MM.1S (cell line): Measurements from ENCODE around the gene MTARC2.

Experiments used
- DNase-seq: peaks from one replicate; pipeline ENCODE4 v3.0.0-alpha.2; 2015
- H2AFZ ChIP-seq: fragments of 300-600 bp; sonication (generic); 2 replicates; pipeline ENCODE4 v1.6.0; 2016; ENCODE audit warnings: antibody characterized with exemption, low read length
- H3F3A ChIP-seq: fragments of 300-600 bp; sonication (generic); 2 replicates; pipeline ENCODE4 v1.6.1; 2016; ENCODE audit warnings: mild to moderate bottlenecking, antibody characterized with exemption, low read length, moderate library complexity, mixed read lengths; ENCODE audit not compliant: insufficient read depth
- H3K27ac ChIP-seq: fragments of 300-600 bp; sonication (generic); 2 replicates; pipeline ENCODE4 v1.5.1; 2016; ENCODE audit warnings: mild to moderate bottlenecking, low read length
- H3K27me3 ChIP-seq: fragments of 300-600 bp; sonication (generic); replicated peaks from 2 replicates; pipeline ENCODE4 v1.6.0; 2016; ENCODE audit warnings: low read length; ENCODE audit not compliant: insufficient read depth
- H3K36me3 ChIP-seq: fragments of 300-600 bp; sonication (generic); replicated peaks from 2 replicates; pipeline ENCODE4 v1.6.1; 2016; ENCODE audit warnings: mild to moderate bottlenecking, low read length, mixed read lengths; ENCODE audit not compliant: insufficient read depth
- H3K4me1 ChIP-seq: fragments of 300-600 bp; sonication (generic); 2 replicates; pipeline ENCODE4 v1.6.1; 2016; ENCODE audit warnings: low read length, mixed read lengths
- H3K4me2 ChIP-seq: fragments of 300-600 bp; sonication (generic); 2 replicates; pipeline ENCODE4 v1.6.0; 2016; ENCODE audit warnings: low read depth, low read length
- H3K4me3 ChIP-seq: fragments of 300-600 bp; sonication (generic); 2 replicates; pipeline ENCODE4 v1.5.1; 2016; ENCODE audit warnings: low read length, mixed read lengths
- H3K79me2 ChIP-seq: fragments of 300-600 bp; sonication (generic); 2 replicates; pipeline ENCODE4 v1.6.1; 2016; ENCODE audit warnings: mixed run types, low read length, mixed read lengths
- H3K9ac ChIP-seq: fragments of 300-600 bp; sonication (generic); 2 replicates; pipeline ENCODE4 v1.6.1; 2016; ENCODE audit warnings: low read length, mixed read lengths
- H3K9me2 ChIP-seq: fragments of 300-600 bp; sonication (generic); replicated peaks from 2 replicates; pipeline ENCODE4 v1.6.1; 2016; ENCODE audit warnings: mild to moderate bottlenecking, low read length, mixed read lengths; ENCODE audit not compliant: insufficient read depth
- H3K9me3 ChIP-seq: fragments of 300-600 bp; sonication (generic); replicated peaks from 2 replicates; pipeline ENCODE4 v1.6.1; 2016; ENCODE audit warnings: mild to moderate bottlenecking, low read length, mixed read lengths; ENCODE audit not compliant: insufficient read depth
- H4K20me1 ChIP-seq: fragments of 300-600 bp; sonication (generic); 2 replicates; pipeline ENCODE4 v1.6.1; 2016; ENCODE audit warnings: mild to moderate bottlenecking, low read length, moderate library complexity, mixed read lengths; ENCODE audit not compliant: insufficient read depth
- EZH2 ChIP-seq: fragments of 300-600 bp; sonication (generic); optimal IDR thresholded peaks from 2 replicates; pipeline ENCODE3; 2017; ENCODE audit warnings: low read depth, mild to moderate bottlenecking, antibody characterized with exemption, low read length, mixed read lengths
- EZH2phosphoT487 ChIP-seq: fragments of 300-600 bp; sonication (generic); IDR thresholded peaks from 2 replicates; pipeline ENCODE4 v1.6.1; 2018; ENCODE audit warnings: antibody characterized with exemption, low read length
- TF ChIP-seq, protein P1 (sequence below): fragments of 300-600 bp; sonication (generic); IDR thresholded peaks from 2 replicates; pipeline ENCODE4 v1.5.1; 2016; ENCODE audit warnings: antibody characterized with exemption, low read length, mixed read lengths

Gene MTARC2

DNA sequence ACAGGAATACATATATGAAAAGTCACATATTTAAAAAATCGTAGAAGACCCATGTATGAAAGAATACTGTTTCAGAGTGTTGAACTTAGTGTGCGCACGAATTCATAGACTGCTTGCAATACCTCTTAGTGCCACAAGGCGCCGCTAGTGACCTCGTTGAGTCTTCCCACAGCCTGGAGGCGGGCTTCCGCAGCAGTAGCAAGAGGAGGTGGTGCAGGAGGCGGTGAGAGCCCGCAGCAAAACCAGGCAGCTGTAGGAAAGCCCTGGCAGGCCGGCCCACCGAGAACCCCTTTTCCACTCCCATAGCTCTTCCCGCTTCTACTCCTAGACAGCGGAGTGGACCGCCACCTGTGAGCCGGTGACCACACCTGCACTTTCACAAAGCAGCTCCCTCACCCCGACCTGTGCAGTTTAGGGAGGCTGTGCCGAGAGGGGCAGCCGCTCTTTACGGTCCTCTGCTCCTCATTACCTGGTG, 62.1 kb downstream of the MTARC2 start:
- Histone ChIP-seq H3K9me2 (no peaks in the 10 kb centered on the region), H3K36me3 (no peaks in the 10 kb centered on the region), H3K9ac (no peak overlapping the region; the same call in 1 of the 2 replicates), H4K20me1 (no peaks in the 10 kb centered on the region), H3K27me3 (no peaks in the 10 kb centered on the region), H3K4me1 (no peaks in the 10 kb centered on the region), H3K4me3 (peak overlapping the region; percentile 40), H3K79me2 (no peaks in the 10 kb centered on the region), H3K4me2 (peak overlapping the region; percentile 42; the same call in 1 of the 2 replicates), H3K9me3 (no peaks in the 10 kb centered on the region), H3F3A (no peaks in the 10 kb centered on the region), H3K27ac (no peak overlapping the region), H2AFZ (peak overlapping the region; percentile 60)
- DNase-seq: peak; percentile 89
- TF ChIP-seq EZH2phosphoT487: no peak
- TF ChIP-seq, protein P1, sequence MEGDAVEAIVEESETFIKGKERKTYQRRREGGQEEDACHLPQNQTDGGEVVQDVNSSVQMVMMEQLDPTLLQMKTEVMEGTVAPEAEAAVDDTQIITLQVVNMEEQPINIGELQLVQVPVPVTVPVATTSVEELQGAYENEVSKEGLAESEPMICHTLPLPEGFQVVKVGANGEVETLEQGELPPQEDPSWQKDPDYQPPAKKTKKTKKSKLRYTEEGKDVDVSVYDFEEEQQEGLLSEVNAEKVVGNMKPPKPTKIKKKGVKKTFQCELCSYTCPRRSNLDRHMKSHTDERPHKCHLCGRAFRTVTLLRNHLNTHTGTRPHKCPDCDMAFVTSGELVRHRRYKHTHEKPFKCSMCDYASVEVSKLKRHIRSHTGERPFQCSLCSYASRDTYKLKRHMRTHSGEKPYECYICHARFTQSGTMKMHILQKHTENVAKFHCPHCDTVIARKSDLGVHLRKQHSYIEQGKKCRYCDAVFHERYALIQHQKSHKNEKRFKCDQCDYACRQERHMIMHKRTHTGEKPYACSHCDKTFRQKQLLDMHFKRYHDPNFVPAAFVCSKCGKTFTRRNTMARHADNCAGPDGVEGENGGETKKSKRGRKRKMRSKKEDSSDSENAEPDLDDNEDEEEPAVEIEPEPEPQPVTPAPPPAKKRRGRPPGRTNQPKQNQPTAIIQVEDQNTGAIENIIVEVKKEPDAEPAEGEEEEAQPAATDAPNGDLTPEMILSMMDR: peak; percentile 96

DNA sequence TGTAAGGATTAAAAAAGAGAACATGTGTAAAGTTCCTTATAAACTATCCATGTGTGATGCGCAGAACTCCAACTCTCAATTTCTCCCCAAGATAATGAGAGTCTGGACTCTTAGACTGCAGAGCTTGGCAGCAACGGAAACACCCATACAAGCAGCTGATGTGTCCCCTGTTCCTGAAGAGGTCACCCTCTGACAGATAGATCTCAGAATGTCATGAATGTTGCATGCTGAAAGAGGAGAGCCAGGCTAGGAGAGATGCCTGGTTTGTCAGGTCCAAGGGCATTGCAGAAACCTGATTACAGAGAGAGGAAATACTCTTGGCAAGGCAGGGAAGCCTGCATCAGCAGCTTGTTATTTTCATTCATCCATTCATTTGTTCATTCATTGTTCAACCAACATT, 62.8 kb downstream of the MTARC2 start:
- Histone ChIP-seq H3F3A (no peaks in the 10 kb centered on the region), H3K79me2 (no peaks in the 10 kb centered on the region), H3K9ac (no peak overlapping the region), H3K9me3 (no peaks in the 10 kb centered on the region), H3K4me1 (no peaks in the 10 kb centered on the region), H4K20me1 (no peaks in the 10 kb centered on the region), H3K27me3 (no peaks in the 10 kb centered on the region), H3K36me3 (no peaks in the 10 kb centered on the region), H3K9me2 (no peaks in the 10 kb centered on the region), H2AFZ (no peak overlapping the region), H3K27ac (no peak overlapping the region), H3K4me3 (no peak overlapping the region), H3K4me2 (peak overlapping the region; percentile 42; the same call in 1 of the 2 replicates)
- TF ChIP-seq, protein P1: no peak
- no peak for TF ChIP-seq EZH2phosphoT487
- no peak for TF ChIP-seq EZH2
- DNase-seq: no peak

DNA sequence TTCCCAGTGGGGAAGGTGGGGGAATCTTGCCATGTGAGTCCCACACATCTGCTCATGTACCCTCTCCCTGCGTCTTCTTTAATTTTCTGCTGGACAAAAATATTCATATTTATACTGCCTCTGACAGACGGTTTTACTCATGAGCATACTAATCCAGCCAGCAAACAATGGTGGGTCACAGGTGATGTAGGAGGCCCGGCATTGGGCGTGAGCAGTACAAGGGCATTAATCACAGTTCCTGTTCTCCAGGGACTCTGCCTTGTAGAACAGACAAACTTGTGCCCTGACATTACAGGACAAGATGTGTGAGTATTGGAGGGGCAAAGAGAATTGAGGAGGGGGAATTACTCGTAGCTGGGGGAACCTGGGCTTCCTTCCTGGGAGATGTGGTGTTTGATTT, 63.6 kb downstream of the MTARC2 start:
- no peaks in the 10 kb centered on the region for H3K79me2 ChIP-seq
- H3K4me1 ChIP-seq: no peaks in the 10 kb centered on the region
- H2AFZ ChIP-seq: no peak overlapping the region
- TF ChIP-seq EZH2 (no peak), EZH2phosphoT487 (no peak)
- TF ChIP-seq, protein P1: no peak
- no peak overlapping the region for H3K4me3 ChIP-seq
- no peaks in the 10 kb centered on the region for H3K9me3 ChIP-seq
- no peaks in the 10 kb centered on the region for H3K27me3 ChIP-seq
- H3K9ac ChIP-seq: no peak overlapping the region
- H3K9me2 ChIP-seq: no peaks in the 10 kb centered on the region
- H3F3A ChIP-seq: no peaks in the 10 kb centered on the region
- H4K20me1 ChIP-seq: no peaks in the 10 kb centered on the region
- H3K36me3 ChIP-seq: no peaks in the 10 kb centered on the region
- DNase-seq: no peak
- H3K27ac ChIP-seq: no peak overlapping the region
- H3K4me2 ChIP-seq: no peak overlapping the region
